GM19324 (cell line): Measurements from ENCODE around the gene DSCAM.

ENCODE experiments used
- ATAC-seq: cut with Tn5 transposase; IDR thresholded peaks from one replicate; pipeline ENCODE4 v1.9.1; 2021; ENCODE audit warnings: mild to moderate bottlenecking, moderate library complexity; ENCODE audit not compliant: unreplicated experiment, low FRiP score

DSCAM gene

GRCh38 chr21:40422896-40423635 lies 423.9 kb downstream of the DSCAM start:
- no peak for ATAC-seq

- no peak for ATAC-seq
Observed at GRCh38 chr21:40421121-40421520, 425.8 kb downstream of the DSCAM start.

- no peak for ATAC-seq
Observed at GRCh38 chr21:40416572-40416971, 430.4 kb downstream of the DSCAM start.

DNA sequence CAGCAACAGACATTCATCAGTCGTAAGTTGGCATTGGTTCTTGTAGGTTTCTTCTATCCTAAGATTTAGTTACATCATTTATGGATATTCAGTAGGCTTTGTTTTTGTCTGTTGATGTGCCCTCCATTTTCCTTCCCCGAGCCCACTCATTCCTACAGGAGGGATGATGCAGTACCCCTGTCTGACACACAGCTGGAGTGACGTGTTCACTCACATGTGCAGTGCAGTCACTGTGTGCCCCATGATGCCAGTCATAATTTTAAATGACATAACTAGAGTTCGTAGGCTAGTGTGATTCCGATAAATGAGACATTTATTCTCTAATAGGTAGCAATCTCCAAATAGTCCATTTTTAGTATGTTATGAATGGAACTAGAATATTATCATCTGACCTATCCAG lies 438.4 kb downstream of the DSCAM start:
- ATAC-seq = no peak

GRCh38 chr21:40404396-40404800 lies 442.6 kb downstream of the DSCAM start:
- ATAC-seq = no peak

DNA sequence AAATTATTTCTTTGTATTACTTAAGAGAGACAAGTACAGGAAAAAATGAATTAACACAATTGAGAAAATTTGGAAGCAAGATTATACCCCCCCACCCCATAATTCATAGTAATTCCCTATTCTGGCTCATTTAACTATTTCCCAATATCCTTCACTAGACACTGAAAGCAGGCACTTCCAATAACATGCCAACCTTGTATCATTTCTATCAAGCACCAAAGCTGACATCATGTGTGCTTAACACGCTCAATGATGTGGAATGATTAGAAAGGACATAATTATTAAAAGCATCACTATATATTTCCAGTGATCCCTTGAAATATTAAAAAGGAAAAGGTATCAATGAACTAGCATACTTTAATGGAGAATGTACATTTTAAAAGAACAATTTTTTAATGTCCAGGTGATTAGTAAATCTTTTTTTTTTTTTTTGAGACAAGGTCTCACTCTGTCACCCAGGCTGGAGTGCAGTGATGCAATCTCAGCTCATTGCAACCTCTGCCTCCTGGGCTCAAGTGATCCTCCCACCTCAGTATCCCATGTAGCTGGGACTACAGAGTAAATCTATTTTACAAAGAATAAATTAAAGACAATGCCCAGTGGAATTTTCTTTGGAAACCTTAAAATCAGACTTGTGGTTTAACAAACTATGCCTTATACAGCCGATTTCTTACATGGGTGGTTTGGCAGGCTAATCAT lies 443.9 kb downstream of the DSCAM start:
- ATAC-seq = no peak

- ATAC-seq = no peak
Observed at GRCh38 chr21:40395732-40396131, 451.2 kb downstream of the DSCAM start.

DNA sequence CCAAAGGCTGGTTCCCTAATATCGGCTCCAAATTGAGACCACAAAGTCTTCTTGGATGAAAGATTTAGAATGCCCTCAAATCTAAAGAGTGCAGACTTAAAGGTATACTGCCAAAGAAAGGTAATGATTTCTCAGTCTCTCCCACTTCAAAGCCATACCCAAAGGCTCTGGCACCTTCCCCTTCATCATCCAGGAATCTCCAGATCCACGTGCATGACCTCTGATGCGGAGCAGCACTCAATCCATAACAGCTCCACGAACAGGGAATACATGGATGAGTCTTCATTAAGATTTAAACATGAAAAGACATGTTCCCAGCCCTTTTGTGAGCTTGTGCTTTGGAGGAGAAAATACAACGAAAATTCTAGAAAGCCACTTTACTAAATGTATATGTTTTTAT lies 453.9 kb downstream of the DSCAM start:
- no peak for ATAC-seq

- ATAC-seq = no peak
Observed at GRCh38 chr21:40388046-40388445, 458.9 kb downstream of the DSCAM start.

DNA sequence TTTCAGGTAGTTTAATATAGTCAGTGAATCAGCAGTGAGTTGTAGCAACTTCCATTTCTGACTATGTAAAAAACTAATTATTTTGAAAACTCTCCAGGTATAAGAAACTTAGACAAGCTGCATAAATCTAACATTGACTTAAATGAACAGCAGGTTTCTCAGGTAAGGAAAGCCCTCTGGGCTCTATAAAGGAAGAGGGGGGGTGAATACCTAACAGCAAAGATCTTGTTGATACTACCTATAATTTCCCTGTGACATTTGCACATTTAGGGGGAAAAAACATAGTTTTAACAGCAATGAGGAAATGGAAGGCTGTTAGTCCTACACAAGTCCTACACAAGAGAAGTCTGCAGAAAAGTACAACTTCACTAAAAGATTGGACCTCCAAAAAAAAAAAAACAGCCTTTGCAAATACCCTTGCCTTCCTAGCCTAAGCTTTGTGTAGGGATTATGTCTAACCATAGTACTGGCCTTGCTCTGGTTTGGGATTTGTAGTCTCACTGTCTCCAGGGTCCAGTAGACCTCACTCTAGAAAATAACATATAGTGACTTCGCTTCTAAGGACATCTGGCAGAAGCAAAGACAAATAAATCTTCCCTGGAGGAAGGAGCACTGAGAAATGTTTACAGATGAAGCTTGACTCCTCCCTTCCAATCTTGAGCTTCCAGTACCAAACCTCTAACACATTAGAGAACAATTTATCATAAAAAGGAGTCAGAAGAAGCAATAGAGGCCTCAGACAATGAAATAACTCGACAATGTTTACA lies 459.8 kb downstream of the DSCAM start:
- ATAC-seq = no peak

- no peak for ATAC-seq
Observed at GRCh38 chr21:40386294-40386911, 460.6 kb downstream of the DSCAM start.

DNA sequence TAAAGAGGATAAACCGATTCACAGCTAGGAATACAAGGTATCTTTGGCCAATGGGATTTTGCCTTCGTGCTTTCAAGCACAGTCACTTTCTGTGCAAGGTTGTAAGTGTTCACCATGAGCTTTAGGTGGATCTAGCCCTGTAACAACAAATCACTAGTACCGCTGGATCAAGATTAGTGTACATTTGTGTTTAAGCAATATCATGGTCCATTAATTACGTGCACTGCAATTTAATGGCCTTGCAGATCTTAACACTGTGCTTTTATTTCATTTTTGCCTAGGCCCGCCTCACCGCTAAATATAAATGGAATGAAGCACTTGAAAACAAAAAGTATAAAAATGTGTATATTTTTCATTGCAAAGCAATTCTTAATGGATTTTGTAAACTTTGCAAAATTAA lies 461.1 kb downstream of the DSCAM start:
- no peak for ATAC-seq

GRCh38 chr21:40383951-40384350 lies 463.0 kb downstream of the DSCAM start:
- no peak for ATAC-seq

DNA sequence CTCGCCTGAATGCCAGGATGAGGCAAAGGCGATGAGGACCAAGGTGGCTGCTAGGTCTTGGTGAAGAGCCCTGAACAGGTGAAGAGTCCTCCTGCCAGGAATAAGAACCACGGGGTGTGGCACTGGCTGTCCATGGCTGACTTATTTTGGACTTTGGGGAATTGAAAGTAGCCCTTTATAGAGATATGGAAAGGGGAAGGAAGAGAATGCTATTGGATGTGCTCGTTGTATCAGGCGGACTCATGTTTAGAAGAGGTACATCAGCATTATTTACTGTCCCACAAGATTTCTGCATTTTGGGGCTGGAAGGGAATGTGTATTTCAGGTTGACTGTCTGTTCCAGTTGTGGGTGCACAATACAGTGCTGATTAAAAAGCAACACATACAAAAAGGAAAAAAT lies 465.8 kb downstream of the DSCAM start:
- ATAC-seq = no peak

DNA sequence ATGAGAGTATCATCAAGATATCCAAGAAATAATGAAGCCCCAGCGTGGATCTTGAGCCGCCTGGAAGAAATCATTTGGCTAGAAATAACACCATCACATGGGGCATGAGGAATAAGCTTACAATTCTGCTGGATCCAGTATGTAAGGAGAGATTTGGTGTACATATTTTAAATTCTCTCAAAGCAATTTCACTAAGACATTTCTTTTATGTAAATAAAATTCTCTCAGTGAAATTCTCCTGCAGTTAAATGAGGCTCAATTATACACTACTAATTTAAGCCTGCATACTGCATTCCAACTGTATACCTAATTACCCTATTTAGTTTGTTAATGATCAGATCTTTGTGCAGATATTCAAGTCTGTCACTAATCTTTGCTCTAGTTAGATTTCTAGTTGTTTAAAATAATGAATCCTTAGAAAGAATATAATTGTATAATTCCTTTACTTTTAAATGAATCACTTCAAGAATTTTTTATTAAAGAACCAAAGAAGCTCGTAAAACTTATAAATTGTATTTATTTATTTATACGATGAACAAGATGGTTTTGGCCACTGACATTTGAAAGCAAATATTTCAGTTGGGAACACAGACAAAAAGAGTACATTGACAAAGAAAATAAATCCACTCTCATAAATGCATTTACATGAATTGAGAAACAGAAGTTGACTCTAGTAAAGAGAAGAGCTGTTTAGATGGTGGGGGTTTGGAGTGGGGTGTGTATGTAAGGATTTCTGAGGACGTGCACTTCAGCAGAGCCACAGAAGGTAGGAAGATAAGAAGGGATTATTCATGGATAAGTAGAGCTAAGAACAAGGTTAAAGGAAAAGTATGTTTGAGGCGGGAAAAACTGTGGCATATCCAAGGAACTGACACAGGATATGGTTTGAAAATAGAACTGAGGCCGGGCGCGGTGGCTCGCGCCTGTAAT lies 466.8 kb downstream of the DSCAM start:
- no peak for ATAC-seq

DNA sequence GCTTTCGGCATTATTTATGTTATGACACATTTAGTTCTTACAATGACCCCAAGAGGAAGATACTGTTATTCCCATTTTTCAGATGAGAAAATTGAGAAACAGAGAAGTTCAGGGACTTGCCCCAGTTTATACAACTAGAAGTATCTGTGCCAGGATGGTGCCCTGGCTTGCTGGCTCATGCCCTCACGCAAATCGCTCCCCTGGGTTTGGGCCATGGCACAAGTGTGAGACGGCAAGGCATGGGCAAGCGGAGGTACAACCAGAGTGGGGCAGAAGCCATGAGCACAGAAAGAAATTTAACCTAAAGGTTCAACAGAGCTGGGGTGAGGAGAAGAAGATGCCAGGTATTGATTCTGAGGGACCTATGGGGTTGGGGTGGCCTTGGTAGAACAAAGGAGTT lies 469.8 kb downstream of the DSCAM start:
- no peak for ATAC-seq

GRCh38 chr21:40373761-40374160 lies 473.2 kb downstream of the DSCAM start:
- no peak for ATAC-seq

DNA sequence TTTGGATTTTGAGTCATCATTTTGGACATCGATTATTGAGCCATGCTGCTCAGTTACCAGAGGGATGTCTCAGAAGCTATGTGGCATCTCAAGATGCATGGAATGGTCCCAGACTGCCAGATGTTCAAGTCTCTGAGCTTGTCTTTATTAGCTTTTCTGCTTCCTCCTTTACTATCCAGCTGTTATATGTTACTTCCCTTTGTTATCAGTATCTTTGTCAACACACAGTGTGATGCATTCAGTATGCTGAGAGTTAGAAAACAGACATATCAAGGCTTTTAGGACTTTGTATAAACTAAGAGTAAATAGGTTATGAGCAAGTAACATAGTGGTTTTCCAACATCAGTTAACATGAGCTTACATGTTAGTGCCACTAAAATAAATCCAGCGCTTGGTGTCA lies 474.5 kb downstream of the DSCAM start:
- no peak for ATAC-seq

DNA sequence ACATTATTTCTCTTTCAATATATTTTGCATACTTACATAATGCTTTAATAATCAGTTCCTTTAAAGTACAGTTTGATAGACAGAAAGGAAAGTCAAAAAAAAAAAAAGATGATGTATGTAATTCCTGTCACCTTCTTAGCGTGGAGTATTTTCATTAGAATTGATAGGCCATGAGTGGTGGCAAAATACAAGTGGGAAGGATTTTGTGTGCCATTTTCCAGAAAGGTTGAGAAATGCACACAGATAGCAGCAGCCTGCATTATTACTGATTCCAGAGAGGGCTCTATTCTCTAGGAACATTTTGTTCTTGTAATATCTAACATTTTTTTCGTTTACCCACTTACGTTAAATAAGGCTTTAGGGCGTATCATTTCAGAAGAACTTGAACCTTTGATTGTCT lies 475.6 kb downstream of the DSCAM start:
- ATAC-seq = no peak

DNA sequence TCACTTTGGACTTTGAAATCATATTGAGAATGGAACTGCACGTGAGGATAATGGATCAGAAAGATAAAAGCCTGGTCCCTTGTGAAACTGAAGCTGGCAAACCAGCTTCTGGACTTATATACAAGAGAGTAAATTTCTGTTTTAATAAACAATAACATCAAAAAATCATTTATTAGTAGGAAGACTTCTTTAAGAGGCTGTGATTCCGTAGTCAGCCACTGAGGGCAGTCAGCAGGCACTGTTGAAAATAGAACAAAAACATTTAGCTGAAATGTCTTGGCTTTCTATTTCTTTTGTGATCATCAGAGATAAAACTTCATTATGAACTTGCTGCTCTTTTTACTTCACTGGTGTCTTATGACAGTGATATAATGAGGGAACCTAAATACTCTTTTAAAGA lies 490.3 kb downstream of the DSCAM start:
- ATAC-seq = no peak
